GM21723 (cell line): ENCODE results near the gene ELFN1.

Source experiments
- ATAC-seq: cut with Tn5 transposase; IDR thresholded peaks from one replicate; pipeline ENCODE4 v1.9.1; 2021; ENCODE audit warnings: mild to moderate bottlenecking, moderate library complexity; ENCODE audit not compliant: unreplicated experiment

ELFN1 gene

DNA sequence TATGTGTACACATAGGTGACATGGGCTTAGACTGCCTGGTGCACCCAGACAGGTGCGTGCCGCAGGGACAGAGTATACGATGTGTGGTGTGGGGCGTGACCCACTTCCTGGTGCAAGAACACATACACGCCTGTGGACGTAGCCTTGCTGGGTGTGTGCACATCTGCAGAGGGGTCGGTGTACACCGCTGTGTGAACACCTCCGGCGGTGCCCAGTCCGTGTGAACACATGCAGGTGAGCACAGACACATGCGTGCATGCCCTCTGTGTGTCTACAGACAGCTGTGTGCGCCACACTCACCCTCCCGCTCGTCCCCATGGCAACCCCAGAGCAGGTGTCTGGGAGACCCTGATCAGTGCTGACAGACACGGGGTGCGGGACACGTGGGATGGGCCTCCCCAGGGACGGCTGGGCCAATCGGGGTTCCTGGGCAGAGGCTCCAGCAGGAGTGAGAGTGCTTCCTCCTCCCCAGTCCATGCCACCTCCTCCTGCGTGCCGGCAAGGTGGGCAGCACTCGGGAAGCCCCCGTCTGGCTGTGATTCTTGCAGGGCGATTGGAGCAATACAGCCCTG is 23.4 kb downstream of the ELFN1 start:
- ATAC-seq: no peak

DNA sequence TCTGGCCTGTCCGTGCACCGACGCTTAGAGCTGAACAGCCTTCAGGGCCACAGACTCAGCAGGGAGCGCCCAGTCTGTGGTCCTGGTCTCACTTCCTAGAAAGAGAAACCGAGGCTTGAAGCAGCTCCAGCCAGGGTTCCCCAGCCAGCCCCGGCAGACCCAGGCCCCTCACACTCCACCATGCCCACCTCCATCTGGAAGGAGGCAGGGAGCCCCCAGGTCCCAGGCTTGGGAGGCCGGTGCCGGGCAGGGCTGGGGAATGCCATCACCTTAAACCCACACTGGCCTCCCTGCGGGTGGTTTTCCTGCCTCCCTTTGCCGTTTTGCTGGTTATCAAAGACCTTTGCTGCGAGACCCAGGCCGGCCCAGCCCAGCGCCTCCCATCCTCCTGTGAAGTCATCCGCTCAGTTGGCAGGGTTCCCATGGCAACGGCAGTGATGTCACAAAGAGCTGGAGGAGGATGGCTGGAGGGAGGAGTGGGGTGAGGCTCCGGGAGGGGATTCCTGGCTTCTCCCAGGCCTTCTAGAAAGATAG is 24.0 kb downstream of the ELFN1 start:
- no peak for ATAC-seq

- ATAC-seq: no peak
Observed at GRCh38 chr7:1694611-1695511, 24.8 kb downstream of the ELFN1 start.

DNA sequence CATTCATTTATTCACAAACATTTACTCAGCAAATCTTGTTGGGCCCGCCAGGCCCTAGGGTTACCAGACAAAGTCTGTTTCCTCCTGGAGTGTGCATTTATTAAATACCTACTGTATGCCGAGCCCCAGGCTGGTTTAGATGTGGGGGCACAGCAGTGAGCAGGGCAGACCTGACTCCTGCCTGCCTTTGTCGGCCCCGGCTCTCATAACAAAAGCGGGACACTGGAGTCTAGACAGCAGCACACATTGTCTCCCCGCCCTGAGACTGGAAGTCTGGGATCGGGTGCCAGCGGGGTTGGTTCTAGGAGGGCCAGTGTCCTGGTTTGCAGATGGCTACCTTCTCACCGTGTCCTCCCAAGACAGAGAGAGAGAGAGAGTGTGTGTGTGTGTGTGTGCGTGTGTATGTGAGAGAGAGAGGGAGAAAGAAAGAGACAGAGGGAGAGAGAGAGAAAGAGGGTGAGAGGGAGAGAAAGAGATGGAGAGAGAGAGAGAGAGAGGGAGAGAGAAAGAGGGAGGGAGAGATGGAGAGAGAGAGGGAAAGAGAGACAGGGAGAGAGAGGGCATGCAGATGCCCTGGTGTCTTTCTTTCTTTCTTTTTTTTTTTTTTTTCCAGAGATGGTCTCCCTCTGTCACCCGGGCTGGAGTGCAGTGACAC is 25.9 kb downstream of the ELFN1 start:
- ATAC-seq: no peak

- no peak for ATAC-seq
Observed at GRCh38 chr7:1696671-1697498, 26.8 kb downstream of the ELFN1 start.

DNA sequence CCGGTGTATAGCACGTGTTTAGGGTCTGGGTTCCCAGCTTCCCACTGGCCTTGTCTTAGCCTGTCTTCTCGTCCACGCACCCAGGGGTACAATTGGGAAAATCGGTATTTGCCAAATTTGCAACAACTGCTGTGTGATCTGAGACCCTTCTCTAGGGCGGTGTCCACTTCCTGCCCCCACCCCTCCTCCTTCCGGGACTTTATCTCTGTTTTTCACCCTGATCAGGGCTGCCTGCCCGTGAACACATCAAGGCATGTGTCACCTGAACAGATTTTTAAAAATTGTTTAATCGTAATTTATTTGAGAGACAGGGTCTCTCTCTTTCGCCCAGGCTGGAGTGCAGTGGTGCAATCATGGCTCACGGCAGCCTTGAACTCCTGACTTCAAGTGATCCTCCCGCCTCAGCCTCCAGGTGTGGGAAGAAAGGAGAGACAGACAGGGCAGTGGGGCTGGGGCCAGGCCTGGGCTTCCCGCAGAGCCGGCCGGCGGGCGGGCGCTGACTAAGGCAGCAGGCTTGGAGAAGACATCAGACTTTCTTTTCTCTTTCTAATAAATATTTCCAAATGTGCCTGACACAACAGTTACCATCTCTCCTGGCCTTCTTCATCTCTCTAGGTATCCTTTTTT is 27.5 kb downstream of the ELFN1 start:
- ATAC-seq: no peak

DNA sequence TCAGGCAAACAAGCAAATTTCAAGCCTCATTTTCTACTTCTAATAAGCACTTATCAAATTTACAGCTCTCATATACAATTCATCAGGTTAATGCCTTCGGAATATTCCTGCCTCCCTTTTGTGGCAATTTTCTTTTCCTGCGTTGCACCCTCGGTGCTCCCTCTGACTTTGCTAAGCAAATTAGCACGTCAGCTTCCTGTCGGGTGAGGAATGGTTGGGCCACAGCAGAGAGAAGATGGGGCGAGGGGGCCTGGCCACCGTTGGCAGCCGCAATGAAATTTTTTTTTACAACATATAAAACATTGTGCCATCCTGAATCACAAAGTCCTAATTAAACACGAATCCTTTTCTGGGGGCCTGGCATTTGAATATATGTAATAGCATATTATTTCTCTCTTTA is 28.1 kb downstream of the ELFN1 start:
- no peak for ATAC-seq

GRCh38 chr7:1698951-1699350 is 28.9 kb downstream of the ELFN1 start:
- ATAC-seq: no peak

- no peak for ATAC-seq
Observed at GRCh38 chr7:1700086-1700485, 30.0 kb downstream of the ELFN1 start.

GRCh38 chr7:1700536-1701333 is 30.7 kb downstream of the ELFN1 start:
- ATAC-seq: no peak

DNA sequence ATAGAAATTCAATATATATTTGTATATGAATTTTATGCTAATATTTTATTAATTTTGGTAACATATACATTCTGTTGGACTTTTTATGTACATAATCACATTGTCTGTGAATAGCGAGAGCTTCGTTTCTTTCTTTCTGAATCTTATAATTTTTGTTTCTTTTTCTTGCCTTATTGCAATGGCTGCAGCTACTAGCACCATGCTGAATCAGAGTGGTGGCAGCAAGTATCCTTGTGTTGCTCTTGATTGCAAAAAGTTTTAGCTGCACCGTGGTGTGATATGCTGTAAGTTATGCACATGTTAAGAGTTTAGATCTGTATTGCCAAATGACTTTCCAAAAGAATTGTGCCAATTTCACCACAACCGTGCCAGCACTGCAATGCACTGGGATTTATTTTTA is 32.6 kb downstream of the ELFN1 start:
- ATAC-seq: no peak

DNA sequence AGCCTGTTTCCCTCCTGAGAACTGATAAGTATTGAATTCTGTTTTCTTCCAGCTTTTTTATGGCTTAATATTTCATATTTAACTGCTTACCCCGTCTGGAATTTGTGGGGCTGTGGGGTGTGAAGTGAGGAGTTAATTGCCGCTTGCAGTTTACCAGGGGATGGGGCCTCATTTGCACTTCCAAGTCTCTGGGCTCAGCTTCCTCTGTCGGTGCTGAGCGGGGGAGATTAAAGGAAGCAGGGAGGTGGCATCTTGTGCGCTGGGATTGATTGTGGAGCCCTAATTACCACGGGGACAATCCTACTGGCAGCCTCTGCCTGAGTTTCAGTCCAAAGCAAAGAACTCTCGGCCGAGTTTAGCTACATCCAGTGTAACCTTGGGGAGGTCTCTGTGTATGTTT is 33.4 kb downstream of the ELFN1 start:
- ATAC-seq: no peak

GRCh38 chr7:1703871-1704810 is 34.1 kb downstream of the ELFN1 start:
- no peak for ATAC-seq

GRCh38 chr7:1704811-1705738 is 35.0 kb downstream of the ELFN1 start:
- ATAC-seq: no peak

- ATAC-seq: no peak
Observed at GRCh38 chr7:1705856-1706255, 35.8 kb downstream of the ELFN1 start.

- no peak for ATAC-seq
Observed at GRCh38 chr7:1706381-1706720, 36.3 kb downstream of the ELFN1 start.
